Ishikawa (cell line): Measurements from ENCODE around the gene KDM4E.

ENCODE experiments used
- CEBPB ChIP-seq: IDR thresholded peaks from 2 replicates; pipeline ENCODE4 v1.6.1; 2012
- CREB1 ChIP-seq: IDR thresholded peaks from 2 replicates; pipeline ENCODE4 v1.6.1; 2012; ENCODE audit warnings: low read depth
- EGR1 ChIP-seq: IDR thresholded peaks from 2 replicates; pipeline ENCODE4 v1.6.1; 2012
- EP300 ChIP-seq: IDR thresholded peaks from 2 replicates; pipeline ENCODE4 v1.6.1; 2012; ENCODE audit warnings: borderline replicate concordance
- FOXM1 ChIP-seq: IDR thresholded peaks from 2 replicates; pipeline ENCODE4 v1.6.1; 2012; ENCODE audit warnings: low read depth, borderline replicate concordance
- NFIC ChIP-seq: IDR thresholded peaks from 2 replicates; pipeline ENCODE4 v1.6.1; 2012
- RAD21 ChIP-seq: IDR thresholded peaks from 2 replicates; pipeline ENCODE4 v1.6.1; 2012; ENCODE audit warnings: low read depth
- TAF1 ChIP-seq: IDR thresholded peaks from 2 replicates; pipeline ENCODE4 v1.6.1; 2012; ENCODE audit warnings: low read depth, mild to moderate bottlenecking
- TCF12 ChIP-seq: IDR thresholded peaks from 2 replicates; pipeline ENCODE4 v1.6.1; 2012; ENCODE audit warnings: low read depth
- TEAD4 ChIP-seq: IDR thresholded peaks from 2 replicates; pipeline ENCODE4 v1.6.1; 2012
- YY1 ChIP-seq: IDR thresholded peaks from 2 replicates; pipeline ENCODE4 v1.6.1; 2012; ENCODE audit warnings: low read depth
- ZBTB7A ChIP-seq: IDR thresholded peaks from 2 replicates; pipeline ENCODE4 v1.6.1; 2012; ENCODE audit warnings: low read depth
- TF ChIP-seq, protein P1 (sequence below): IDR thresholded peaks from 2 replicates; pipeline ENCODE4 v1.6.1; 2012
- TF ChIP-seq, protein P2 (sequence below): IDR thresholded peaks from 2 replicates; pipeline ENCODE4 v1.6.1; 2012; ENCODE audit warnings: low read depth, mild to moderate bottlenecking
- TF ChIP-seq, protein P3 (sequence below): IDR thresholded peaks from 2 replicates; pipeline ENCODE4 v1.6.1; 2012

The KDM4E gene

DNA sequence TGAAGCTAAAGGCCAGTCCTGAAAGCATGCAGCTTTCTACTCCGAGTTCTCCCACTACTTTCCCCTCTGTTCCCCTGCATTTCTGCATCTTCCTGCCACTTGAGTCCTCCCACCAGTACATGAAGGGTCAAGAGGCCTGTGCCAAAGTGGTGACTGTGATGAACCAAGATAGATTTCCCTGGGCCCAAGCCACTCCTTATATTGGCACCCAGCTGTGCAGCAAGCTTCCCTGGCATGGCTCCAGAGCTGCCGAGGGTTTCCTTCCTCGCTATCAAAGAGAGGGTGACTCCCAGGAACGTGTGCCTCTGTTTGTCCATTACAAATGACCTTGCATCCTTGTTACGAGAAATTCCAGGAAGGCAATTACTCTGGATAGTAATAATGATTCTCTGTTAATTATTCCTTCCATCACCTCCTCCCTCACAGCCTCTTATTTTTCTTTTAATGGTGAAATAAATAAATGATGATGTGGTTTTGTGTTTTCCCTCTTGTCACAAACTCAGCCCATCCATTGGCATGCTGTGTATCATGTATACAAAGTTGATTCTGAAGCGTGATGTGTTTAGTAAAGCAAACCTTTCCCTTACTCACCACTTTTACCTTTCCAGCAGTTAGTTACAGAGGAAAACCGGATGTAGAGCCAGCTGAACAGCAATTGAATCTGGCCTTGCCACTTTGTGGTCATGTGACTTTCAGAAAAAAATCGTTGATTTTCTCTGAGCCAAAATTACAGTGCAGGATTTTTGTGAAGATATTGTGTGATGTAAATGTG is 49.9 kb downstream of the KDM4E start:
- TF ChIP-seq CREB1 (no peak), TAF1 (no peak), EGR1 (no peak), FOXM1 (no peak), CEBPB (no peak), NFIC (0 out of 2 replicates have a peak, but pooled peaks have one; percentile 44), TCF12 (no peak)
- TF ChIP-seq, protein P1, sequence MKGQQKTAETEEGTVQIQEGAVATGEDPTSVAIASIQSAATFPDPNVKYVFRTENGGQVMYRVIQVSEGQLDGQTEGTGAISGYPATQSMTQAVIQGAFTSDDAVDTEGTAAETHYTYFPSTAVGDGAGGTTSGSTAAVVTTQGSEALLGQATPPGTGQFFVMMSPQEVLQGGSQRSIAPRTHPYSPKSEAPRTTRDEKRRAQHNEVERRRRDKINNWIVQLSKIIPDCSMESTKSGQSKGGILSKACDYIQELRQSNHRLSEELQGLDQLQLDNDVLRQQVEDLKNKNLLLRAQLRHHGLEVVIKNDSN: peak; percentile 71
- TF ChIP-seq, protein P2, sequence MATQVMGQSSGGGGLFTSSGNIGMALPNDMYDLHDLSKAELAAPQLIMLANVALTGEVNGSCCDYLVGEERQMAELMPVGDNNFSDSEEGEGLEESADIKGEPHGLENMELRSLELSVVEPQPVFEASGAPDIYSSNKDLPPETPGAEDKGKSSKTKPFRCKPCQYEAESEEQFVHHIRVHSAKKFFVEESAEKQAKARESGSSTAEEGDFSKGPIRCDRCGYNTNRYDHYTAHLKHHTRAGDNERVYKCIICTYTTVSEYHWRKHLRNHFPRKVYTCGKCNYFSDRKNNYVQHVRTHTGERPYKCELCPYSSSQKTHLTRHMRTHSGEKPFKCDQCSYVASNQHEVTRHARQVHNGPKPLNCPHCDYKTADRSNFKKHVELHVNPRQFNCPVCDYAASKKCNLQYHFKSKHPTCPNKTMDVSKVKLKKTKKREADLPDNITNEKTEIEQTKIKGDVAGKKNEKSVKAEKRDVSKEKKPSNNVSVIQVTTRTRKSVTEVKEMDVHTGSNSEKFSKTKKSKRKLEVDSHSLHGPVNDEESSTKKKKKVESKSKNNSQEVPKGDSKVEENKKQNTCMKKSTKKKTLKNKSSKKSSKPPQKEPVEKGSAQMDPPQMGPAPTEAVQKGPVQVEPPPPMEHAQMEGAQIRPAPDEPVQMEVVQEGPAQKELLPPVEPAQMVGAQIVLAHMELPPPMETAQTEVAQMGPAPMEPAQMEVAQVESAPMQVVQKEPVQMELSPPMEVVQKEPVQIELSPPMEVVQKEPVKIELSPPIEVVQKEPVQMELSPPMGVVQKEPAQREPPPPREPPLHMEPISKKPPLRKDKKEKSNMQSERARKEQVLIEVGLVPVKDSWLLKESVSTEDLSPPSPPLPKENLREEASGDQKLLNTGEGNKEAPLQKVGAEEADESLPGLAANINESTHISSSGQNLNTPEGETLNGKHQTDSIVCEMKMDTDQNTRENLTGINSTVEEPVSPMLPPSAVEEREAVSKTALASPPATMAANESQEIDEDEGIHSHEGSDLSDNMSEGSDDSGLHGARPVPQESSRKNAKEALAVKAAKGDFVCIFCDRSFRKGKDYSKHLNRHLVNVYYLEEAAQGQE: no peak

DNA sequence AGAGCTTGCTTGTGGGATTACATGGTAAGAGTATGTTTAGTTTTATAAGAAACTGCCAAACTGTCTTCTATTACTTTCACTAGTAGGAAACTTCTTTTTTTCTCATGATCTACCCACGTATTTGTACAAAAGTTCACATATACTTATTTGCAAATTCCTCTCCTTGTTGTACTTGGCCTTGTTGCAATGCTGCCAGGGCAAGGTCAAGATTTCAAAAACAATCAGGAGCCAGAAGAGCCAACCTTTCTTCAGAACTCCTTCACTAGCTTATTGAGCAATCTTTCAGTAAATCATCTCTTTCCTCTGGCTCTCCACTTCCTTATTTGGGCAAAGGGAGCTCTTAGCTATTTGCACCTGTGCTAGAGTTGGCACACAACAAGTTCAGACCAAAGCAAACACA is 51.4 kb downstream of the KDM4E start:
- no peak for TF ChIP-seq TEAD4
- no peak for TF ChIP-seq YY1
- peak; percentile 82; the same call in 1 of the 2 replicates for TF ChIP-seq FOXM1
- TF ChIP-seq, protein P2: no peak
- TF ChIP-seq EGR1: no peak
- TF ChIP-seq, protein P3, sequence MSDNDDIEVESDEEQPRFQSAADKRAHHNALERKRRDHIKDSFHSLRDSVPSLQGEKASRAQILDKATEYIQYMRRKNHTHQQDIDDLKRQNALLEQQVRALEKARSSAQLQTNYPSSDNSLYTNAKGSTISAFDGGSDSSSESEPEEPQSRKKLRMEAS: no peak
- TF ChIP-seq CEBPB: peak; percentile 99
- TF ChIP-seq, protein P1: no peak
- TF ChIP-seq TCF12: peak; percentile 38; the same call in 1 of the 2 replicates
- no peak for TF ChIP-seq ZBTB7A
- no peak; the same call in 1 of the 2 replicates for TF ChIP-seq EP300
- TF ChIP-seq TAF1: no peak
- TF ChIP-seq RAD21: no peak
- TF ChIP-seq NFIC: peak; percentile 62; the same call in 1 of the 2 replicates
- no peak for TF ChIP-seq CREB1

DNA sequence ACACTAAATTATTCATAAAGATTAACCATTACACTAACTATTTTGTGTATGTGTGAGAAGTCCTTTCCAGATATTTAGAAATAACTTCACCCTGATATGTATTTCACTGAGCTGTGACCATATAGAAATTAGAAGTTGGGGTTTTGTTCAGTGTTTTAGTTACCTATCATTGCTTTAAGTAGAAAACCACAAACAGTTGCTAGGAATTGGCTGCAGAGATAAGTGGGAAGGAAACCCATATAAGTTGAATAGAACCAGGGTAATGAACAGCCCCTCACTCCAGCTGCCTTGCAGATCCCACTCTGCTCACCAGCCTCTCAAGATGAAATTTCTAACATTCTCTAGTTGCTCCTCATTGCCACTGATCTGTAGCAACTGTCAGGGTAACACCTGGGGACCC is 51.9 kb downstream of the KDM4E start:
- TF ChIP-seq, protein P1: no peak
- TF ChIP-seq RAD21 (no peak), YY1 (no peak), ZBTB7A (no peak), NFIC (no peak), FOXM1 (no peak), TEAD4 (no peak), CEBPB (no peak), EP300 (no peak), TCF12 (no peak), EGR1 (no peak), TAF1 (no peak), CREB1 (no peak)
- TF ChIP-seq, protein P3: no peak
- TF ChIP-seq, protein P2: no peak
